ENCODE data around the gene SIX2. TPM values are rescaled to one million over a fixed set of nuclear protein-coding genes. Genes with fewer than 3 reads are reported as not detected.

SIX2 gene
- total and polyA plus RNA-seq, 2 experiments from 2014 or later = 0.87 to 1.3 TPM

DNA sequence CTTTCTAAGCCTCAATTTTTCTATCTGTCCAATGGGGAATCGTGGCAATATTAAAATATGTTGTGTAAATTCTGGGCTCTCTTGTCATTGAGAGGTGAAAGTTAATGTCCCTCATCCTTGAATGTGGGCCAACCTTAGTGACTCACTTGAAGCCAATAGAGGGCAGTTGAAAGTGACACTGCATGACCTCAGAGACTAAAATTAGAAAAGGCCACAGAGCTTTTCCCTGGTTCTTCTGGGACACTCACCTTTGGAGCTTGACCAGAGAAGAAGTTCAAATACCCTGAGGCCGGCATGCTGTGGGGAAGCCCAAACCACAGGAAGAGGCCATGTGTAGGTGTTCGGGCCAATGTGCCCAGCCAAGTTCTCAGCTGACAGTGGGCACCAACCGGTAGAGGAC lies 24.1 kb upstream of the SIX2 start:
- no peak for TF ChIP-seq ZNF462 (CRISPR knock-in tag; IDR thresholded peaks at IDR 0.05)
- TF ChIP-seq ZNF114 (CRISPR knock-in tag; IDR thresholded peaks at IDR 0.05) = no peak
- TF ChIP-seq EZH2phosphoT487 (IDR thresholded peaks at IDR 0.05; ENCODE audit: unreplicated experiment) = no peak
- TF ChIP-seq, protein P1, sequence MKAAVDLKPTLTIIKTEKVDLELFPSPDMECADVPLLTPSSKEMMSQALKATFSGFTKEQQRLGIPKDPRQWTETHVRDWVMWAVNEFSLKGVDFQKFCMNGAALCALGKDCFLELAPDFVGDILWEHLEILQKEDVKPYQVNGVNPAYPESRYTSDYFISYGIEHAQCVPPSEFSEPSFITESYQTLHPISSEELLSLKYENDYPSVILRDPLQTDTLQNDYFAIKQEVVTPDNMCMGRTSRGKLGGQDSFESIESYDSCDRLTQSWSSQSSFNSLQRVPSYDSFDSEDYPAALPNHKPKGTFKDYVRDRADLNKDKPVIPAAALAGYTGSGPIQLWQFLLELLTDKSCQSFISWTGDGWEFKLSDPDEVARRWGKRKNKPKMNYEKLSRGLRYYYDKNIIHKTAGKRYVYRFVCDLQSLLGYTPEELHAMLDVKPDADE (IDR thresholded peaks at IDR 0.05) = no peak
- no peak for TF ChIP-seq NANOG (IDR thresholded peaks at IDR 0.05; ENCODE audit: borderline replicate concordance)
- TF ChIP-seq ZNF331 (CRISPR knock-in tag; IDR thresholded peaks at IDR 0.05; ENCODE audit: low read depth) = no peak
- no peak for TF ChIP-seq CREB1 (CRISPR knock-in tag; IDR thresholded peaks at IDR 0.05; ENCODE audit: low read depth)
- TF ChIP-seq STAT1 (IDR thresholded peaks at IDR 0.05; ENCODE audit: unreplicated experiment) = no peak
- no peak for TF ChIP-seq EZH2 (IDR thresholded peaks at IDR 0.05; ENCODE audit: low read depth, unreplicated experiment)
- TF ChIP-seq CTCF (conservative IDR thresholded peaks at IDR 0.05; ENCODE audit: low read depth in 2 of 2) = no peak
- no peak for TF ChIP-seq JUNB (IDR thresholded peaks at IDR 0.05; ENCODE audit: unreplicated experiment)
- no peak for TF ChIP-seq POLR2AphosphoS5 (IDR thresholded peaks at IDR 0.05; ENCODE audit: low read depth)
- TF ChIP-seq, protein P2, sequence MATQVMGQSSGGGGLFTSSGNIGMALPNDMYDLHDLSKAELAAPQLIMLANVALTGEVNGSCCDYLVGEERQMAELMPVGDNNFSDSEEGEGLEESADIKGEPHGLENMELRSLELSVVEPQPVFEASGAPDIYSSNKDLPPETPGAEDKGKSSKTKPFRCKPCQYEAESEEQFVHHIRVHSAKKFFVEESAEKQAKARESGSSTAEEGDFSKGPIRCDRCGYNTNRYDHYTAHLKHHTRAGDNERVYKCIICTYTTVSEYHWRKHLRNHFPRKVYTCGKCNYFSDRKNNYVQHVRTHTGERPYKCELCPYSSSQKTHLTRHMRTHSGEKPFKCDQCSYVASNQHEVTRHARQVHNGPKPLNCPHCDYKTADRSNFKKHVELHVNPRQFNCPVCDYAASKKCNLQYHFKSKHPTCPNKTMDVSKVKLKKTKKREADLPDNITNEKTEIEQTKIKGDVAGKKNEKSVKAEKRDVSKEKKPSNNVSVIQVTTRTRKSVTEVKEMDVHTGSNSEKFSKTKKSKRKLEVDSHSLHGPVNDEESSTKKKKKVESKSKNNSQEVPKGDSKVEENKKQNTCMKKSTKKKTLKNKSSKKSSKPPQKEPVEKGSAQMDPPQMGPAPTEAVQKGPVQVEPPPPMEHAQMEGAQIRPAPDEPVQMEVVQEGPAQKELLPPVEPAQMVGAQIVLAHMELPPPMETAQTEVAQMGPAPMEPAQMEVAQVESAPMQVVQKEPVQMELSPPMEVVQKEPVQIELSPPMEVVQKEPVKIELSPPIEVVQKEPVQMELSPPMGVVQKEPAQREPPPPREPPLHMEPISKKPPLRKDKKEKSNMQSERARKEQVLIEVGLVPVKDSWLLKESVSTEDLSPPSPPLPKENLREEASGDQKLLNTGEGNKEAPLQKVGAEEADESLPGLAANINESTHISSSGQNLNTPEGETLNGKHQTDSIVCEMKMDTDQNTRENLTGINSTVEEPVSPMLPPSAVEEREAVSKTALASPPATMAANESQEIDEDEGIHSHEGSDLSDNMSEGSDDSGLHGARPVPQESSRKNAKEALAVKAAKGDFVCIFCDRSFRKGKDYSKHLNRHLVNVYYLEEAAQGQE (IDR thresholded peaks at IDR 0.05; ENCODE audit: unreplicated experiment) = no peak
- H3F3A ChIP-seq (replicated peaks; ENCODE audit: low read depth) = no peaks in the 10 kb centered on the region
- H4K20me1 ChIP-seq (replicated peaks; ENCODE audit: insufficient read depth) = no peaks in the 10 kb centered on the region
- 0 out of 3 replicates have a peak, but pooled peaks cover 2% of the 10 kb centered on the region for H3K4me1 Mint-ChIP-seq
- no peak overlapping the region for H2AFZ ChIP-seq
- H3K4me2 ChIP-seq = no peak overlapping the region
- H3K9me2 ChIP-seq (ENCODE audit: insufficient read depth) = no peaks in the 10 kb centered on the region
- ATAC-seq = no peak
- no peaks in the 10 kb centered on the region for H3K79me2 ChIP-seq (replicated peaks; ENCODE audit: insufficient read depth)
- no peaks in the 10 kb centered on the region for H3K4me1 ChIP-seq (ENCODE audit: insufficient read depth)
- no peaks in the 10 kb centered on the region for H3K9me3 Mint-ChIP-seq
- H3K4me3 Mint-ChIP-seq = no peak overlapping the region
- no peak overlapping the region for H3K27ac ChIP-seq (ENCODE audit: low read depth)
- no peaks in the 10 kb centered on the region for H3K27me3 ChIP-seq (ENCODE audit: insufficient read depth)
- H3K36me3 ChIP-seq (ENCODE audit: insufficient read depth) = no peaks in the 10 kb centered on the region
- DNase-seq (ENCODE audit: low spot score) = no peak
- H3K27ac Mint-ChIP-seq = no peak overlapping the region
- H3K4me3 ChIP-seq = no peak overlapping the region
- H3K36me3 Mint-ChIP-seq (ENCODE audit: low read depth) = no peaks in the 10 kb centered on the region
- H3K27me3 Mint-ChIP-seq (ENCODE audit: insufficient read depth, low read depth, poor library complexity) = peaks cover 8% of the 10 kb centered on the region
